OCI-LY7 (cell line): ENCODE results near the gene MAPK8IP1. TPM values are rescaled to one million over a fixed set of nuclear protein-coding genes. Genes with fewer than 3 reads are reported as not detected.

ENCODE experiments used
- BruUV-seq: library from RNA; stranded (reverse); fragments of 400-500 nt; replicated peaks from 2 replicates; lab custom pipeline; 2021; lab: Mats Ljungman, UMichigan
- CTCF ChIA-PET: fragments of 300-600 bp; sonication (Branson Sonifier 250); formaldehyde crosslinking; loops from one replicate; lab custom pipeline; 2022; ENCODE audit warnings: antibody characterized with exemption; ENCODE audit not compliant: unreplicated experiment; lab: Charles Lee
- POLR2A ChIA-PET: fragments of 300-600 bp; sonication (Branson Sonifier 250); formaldehyde crosslinking; loops from one replicate; lab custom pipeline; 2022; ENCODE audit warnings: antibody characterized with exemption; lab: Charles Lee
- DNase-seq: peaks from one replicate; pipeline ENCODE4 v3.0.0-alpha.2; 2015; ENCODE audit warnings: low spot score
- H2AFZ ChIP-seq: fragments of 200-600 bp; sonication (generic), shearing (Covaris generic); 2 replicates; pipeline ENCODE4 v1.6.1; 2014; ENCODE audit warnings: mild to moderate bottlenecking, antibody characterized with exemption, low read length, moderate library complexity
- H3K27ac ChIP-seq: fragments of 200-600 bp; sonication (generic); 2 replicates; pipeline ENCODE4 v1.5.1; 2014; ENCODE audit warnings: mixed run types, low read depth, mild to moderate bottlenecking, moderate library complexity, low read length, inconsistent platforms; ENCODE audit not compliant: poor library complexity, severe bottlenecking
- H3K36me3 ChIP-seq: fragments of 200-600 bp; sonication (generic); 2 replicates; pipeline ENCODE4 v1.6.1; 2014; ENCODE audit warnings: mild to moderate bottlenecking, antibody characterized with exemption, low read length, moderate library complexity, mixed read lengths; ENCODE audit not compliant: insufficient read depth
- H3K4me1 ChIP-seq: fragments of 200-600 bp; sonication (generic); 2 replicates; pipeline ENCODE4 v1.5.1; 2014; ENCODE audit warnings: mild to moderate bottlenecking, low read length; ENCODE audit not compliant: insufficient read depth, poor library complexity, severe bottlenecking
- H3K4me2 ChIP-seq: fragments of 200-600 bp; sonication (generic); 2 replicates; pipeline ENCODE4 v1.6.1; 2014; ENCODE audit warnings: mild to moderate bottlenecking, low read length
- H3K4me3 ChIP-seq: fragments of 200-600 bp; sonication (generic); 2 replicates; pipeline ENCODE4 v1.5.1; 2014; ENCODE audit warnings: mild to moderate bottlenecking, low read depth, low read length; ENCODE audit not compliant: poor library complexity, severe bottlenecking
- H3K79me2 ChIP-seq: fragments of 200-600 bp; sonication (generic); 2 replicates; pipeline ENCODE4 v1.6.1; 2016; ENCODE audit warnings: low read depth, mild to moderate bottlenecking, low read length, moderate library complexity, mixed read lengths; ENCODE audit not compliant: insufficient read depth
- H3K9me2 ChIP-seq: fragments of 200-600 bp; sonication (generic); 2 replicates; pipeline ENCODE4 v1.6.1; 2016; ENCODE audit warnings: mild to moderate bottlenecking, low read length, mixed read lengths; ENCODE audit not compliant: insufficient read depth
- H3K9me3 ChIP-seq: fragments of 200-600 bp; sonication (generic); 2 replicates; pipeline ENCODE4 v1.6.1; 2014; ENCODE audit warnings: mild to moderate bottlenecking, mixed run types, low read length, mixed read lengths
- H4K20me1 ChIP-seq: fragments of 200-600 bp; sonication (generic); 2 replicates; pipeline ENCODE4 v1.6.1; 2014; ENCODE audit warnings: mild to moderate bottlenecking, antibody characterized with exemption, low read length, moderate library complexity, mixed read lengths; ENCODE audit not compliant: insufficient read depth
- CTCF ChIP-seq: fragments of 200-600 bp; sonication (generic); conservative IDR thresholded peaks from 2 replicates; pipeline ENCODE4 v1.5.1; 2014; ENCODE audit warnings: mild to moderate bottlenecking, antibody characterized with exemption, low read length, moderate library complexity, mixed read lengths
- EZH2phosphoT487 ChIP-seq: fragments of 200-600 bp; sonication (generic); IDR thresholded peaks from 2 replicates; pipeline ENCODE4 v1.6.1; 2018; ENCODE audit warnings: low read depth, borderline replicate concordance, mild to moderate bottlenecking, mixed run types, antibody characterized with exemption, low read length, moderate library complexity, mixed read lengths
- intact Hi-C: fragments of 100-400 bp; cut with micrococcal nuclease; formaldehyde crosslinking; loops from one replicate; pipeline ENCODE4 v1.10.0; 2022; ENCODE audit not compliant: unreplicated experiment
- total RNA-seq, 2 experiments: library from RNA; depleted of rRNA in 1 of 2; stranded (reverse); fragments of >200 nt in 1 of 2; shearing (Covaris generic) in 1 of 2; gene quantifications; 2 replicates each; pipeline ENCODE4 v1.2.3, GENCODE V29; 2014 to 2022

Gene MAPK8IP1
- total RNA-seq, 2 experiments from 2014 or later: 2.2 TPM

DNA sequence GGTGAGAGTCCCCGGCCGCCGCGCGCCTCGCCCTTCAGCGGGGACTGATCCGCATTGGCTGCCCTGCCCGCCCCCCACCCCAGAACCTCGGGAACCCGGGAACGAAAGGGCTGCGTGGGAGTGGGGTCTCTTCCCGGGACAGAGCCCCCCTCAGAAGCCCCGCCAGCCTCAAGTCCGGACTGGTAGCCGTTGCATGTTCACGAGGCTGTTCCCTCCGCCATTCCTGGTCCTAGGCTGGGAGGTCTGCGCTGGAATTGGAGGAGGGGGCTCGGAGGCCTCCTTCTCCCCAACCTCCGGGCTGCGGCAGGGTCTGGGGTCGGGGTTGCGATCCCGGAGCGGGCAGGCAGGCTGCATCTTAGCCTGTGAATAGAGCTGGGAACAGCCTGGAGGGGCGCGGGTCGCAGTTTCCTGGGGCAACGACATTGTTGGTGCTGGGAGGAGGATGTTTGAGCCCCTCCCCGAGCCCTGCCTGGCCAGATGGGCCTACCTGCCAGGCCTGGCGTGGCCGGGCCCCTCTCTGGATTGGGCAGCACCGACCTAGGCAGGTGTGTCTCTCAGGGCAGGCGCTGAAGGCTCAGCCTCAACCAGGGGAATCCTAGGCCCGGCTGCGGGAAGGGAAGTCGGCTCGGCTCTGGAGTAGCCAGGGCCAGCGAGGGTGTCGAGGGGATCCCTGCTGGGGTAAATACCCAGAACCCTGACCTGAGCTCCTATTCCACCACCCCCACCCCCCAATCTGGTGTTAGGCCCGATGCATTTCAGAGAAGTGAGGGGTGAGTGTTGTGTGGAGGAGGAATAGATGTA is 670 bp downstream of the MAPK8IP1 start:
- H3K36me3 ChIP-seq: no peaks in the 10 kb centered on the region
- no peaks in the 10 kb centered on the region for H3K9me3 ChIP-seq
- intact Hi-C loops: no loop called here
- H2AFZ ChIP-seq: no peak overlapping the region
- CTCF ChIA-PET: no interaction called here
- DNase-seq: no peak
- peak overlapping the region; percentile 41 for H3K4me3 ChIP-seq
- no peaks in the 10 kb centered on the region for H3K9me2 ChIP-seq
- POLR2A ChIA-PET: no interaction called here
- TF ChIP-seq EZH2phosphoT487 (no peak), CTCF (no peak)
- no peak overlapping the region for H3K27ac ChIP-seq
- H4K20me1 ChIP-seq: no peaks in the 10 kb centered on the region
- no TSS peak for BruUV-seq
- H3K4me2 ChIP-seq: peak overlapping the region; percentile 56
- no peaks in the 10 kb centered on the region for H3K79me2 ChIP-seq
- no peaks in the 10 kb centered on the region for H3K4me1 ChIP-seq

DNA sequence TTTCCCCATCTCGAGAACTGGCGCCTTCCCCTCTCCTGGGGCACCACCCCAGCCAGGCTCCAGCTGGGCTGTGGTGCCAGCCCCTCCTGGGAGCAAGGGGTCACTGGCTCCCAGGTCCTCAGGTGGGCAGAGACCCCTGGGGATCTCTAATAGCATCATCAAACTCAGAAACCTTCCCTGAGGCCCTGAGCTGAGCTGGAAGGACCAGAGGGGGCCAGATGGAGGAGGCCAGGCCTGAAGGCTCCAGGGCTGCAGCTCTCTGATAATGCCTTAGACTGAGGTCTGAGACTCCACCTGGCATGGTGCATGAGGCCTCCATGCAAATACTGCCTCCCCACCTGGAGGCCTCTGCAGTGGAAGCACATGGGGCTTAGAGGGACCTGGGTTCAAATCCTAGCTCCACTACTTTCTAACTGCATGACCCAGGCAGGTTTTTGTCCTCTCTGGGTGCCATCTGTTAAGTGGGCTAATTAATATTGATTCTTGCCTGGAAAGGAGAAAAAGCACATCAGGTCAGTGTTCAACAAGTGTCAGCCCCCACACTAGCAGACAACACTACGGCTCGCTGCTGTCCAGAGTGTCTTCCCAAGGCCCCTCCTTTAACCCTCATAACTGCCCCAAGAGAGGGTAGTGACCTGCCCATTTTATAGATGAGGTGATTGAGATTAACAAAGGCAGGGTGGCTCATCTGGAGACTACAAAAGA is 1.5 kb downstream of the MAPK8IP1 start:
- intact Hi-C loops: no loop called here
- no TSS peak for BruUV-seq
- Histone ChIP-seq H3K27ac (no peak overlapping the region), H3K9me2 (no peaks in the 10 kb centered on the region), H3K36me3 (no peaks in the 10 kb centered on the region), H3K9me3 (no peaks in the 10 kb centered on the region), H2AFZ (no peak overlapping the region), H4K20me1 (no peaks in the 10 kb centered on the region), H3K79me2 (no peaks in the 10 kb centered on the region), H3K4me1 (no peaks in the 10 kb centered on the region), H3K4me2 (no peak overlapping the region), H3K4me3 (no peak overlapping the region)
- ChIA-PET POLR2A (no interaction called here), CTCF (no interaction called here)
- no peak for DNase-seq
- TF ChIP-seq CTCF: no peak
- TF ChIP-seq EZH2phosphoT487: no peak

- Histone ChIP-seq H4K20me1 (no peaks in the 10 kb centered on the region), H3K4me1 (no peaks in the 10 kb centered on the region), H3K9me2 (no peaks in the 10 kb centered on the region), H3K27ac (no peak overlapping the region), H3K36me3 (no peaks in the 10 kb centered on the region), H3K9me3 (no peaks in the 10 kb centered on the region), H2AFZ (no peak overlapping the region), H3K4me3 (no peak overlapping the region), H3K4me2 (no peak overlapping the region), H3K79me2 (no peaks in the 10 kb centered on the region)
- no peak for DNase-seq
- no peak for TF ChIP-seq EZH2phosphoT487
- no peak for TF ChIP-seq CTCF
- BruUV-seq: no TSS peak
- CTCF ChIA-PET: no interaction called here
- POLR2A ChIA-PET: no interaction called here
- intact Hi-C loops: no loop called here
Measured at GRCh38 chr11:45887587-45887986, 2.1 kb downstream of the MAPK8IP1 start.
